Colonic mucosa (tissue), 4 donors: Measurements from ENCODE around the gene BIN1. TPM values are rescaled to one million over a fixed set of nuclear protein-coding genes. Genes with fewer than 3 reads are reported as not detected.
A peak's percentile ranks its signal among the peaks of the same experiment; 100 is the strongest.

ENCODE experiments used
- DNase-seq: peaks from one replicate; pipeline ENCODE4 v3.0.0-alpha.2; 2020
- H3K27ac ChIP-seq: fragments of 200-600 bp; one replicate; pipeline ENCODE4 v1.8.0; 2021
- H3K27me3 ChIP-seq: fragments of 200-600 bp; one replicate; pipeline ENCODE4 v1.8.0; 2021
- H3K36me3 ChIP-seq: fragments of 200-600 bp; one replicate; pipeline ENCODE4 v1.8.0; 2021
- H3K4me1 ChIP-seq: fragments of 200-600 bp; one replicate; pipeline ENCODE4 v1.8.0; 2021; ENCODE audit warnings: mild to moderate bottlenecking
- H3K4me3 ChIP-seq: fragments of 200-600 bp; one replicate; pipeline ENCODE4 v1.8.0; 2021
- H3K9ac ChIP-seq, 2 donors: one replicate each; pipeline ENCODE4 v1.7.0; 2013; ENCODE audit warnings: control low read depth in 2 of 2, low read depth in 2 of 2, low read length in 2 of 2
- H3K9me3 ChIP-seq: fragments of 200-600 bp; one replicate; pipeline ENCODE4 v1.8.0; 2021
- CTCF ChIP-seq: fragments of 200-600 bp; IDR thresholded peaks from one replicate; pipeline ENCODE4 v1.8.0; 2022; ENCODE audit warnings: antibody characterized with exemption, mild to moderate bottlenecking
- intact Hi-C: fragments of 100-400 bp; cut with DNase I; formaldehyde crosslinking; loops from one replicate; pipeline ENCODE4 v1.14.1; 2022
- total RNA-seq, 2 donors: library from RNA; stranded (reverse); fragmentation: NEBNext Ultra II Directional in 1 of 2; extraction: Animal tissue kit (Norgen Biotek cat#: 25700) in 1 of 2; gene quantifications; one replicate each; pipeline ENCODE4 v1.2.1, GENCODE V29; 2021
- donor health status: healthy.
- donor health status: DM: no; HTN: no; CAD: no.
- donor health status: DM: no; HTN: no; CAD: no.

Gene BIN1
- total RNA-seq, 2 donors from 2014 or later: 38.5 to 60.8 TPM

GRCh38 chr2:127047716-127048617 is 59.0 kb downstream of the BIN1 start:
- Histone ChIP-seq H3K27me3 (no peaks in the 10 kb centered on the region), H3K4me1 (no peaks in the 10 kb centered on the region), H3K36me3 (no peaks in the 10 kb centered on the region), H3K27ac (no peak overlapping the region), H3K9ac (no peak overlapping the region), H3K9me3 (no peaks in the 10 kb centered on the region), H3K4me3 (no peak overlapping the region)
- intact Hi-C loops: no loop called here
- TF ChIP-seq CTCF: no peak
- peak; percentile 16 for DNase-seq

- H3K9ac ChIP-seq: no peak overlapping the region
- no peak overlapping the region for H3K4me3 ChIP-seq
- H3K27me3 ChIP-seq: no peaks in the 10 kb centered on the region
- no peak overlapping the region for H3K27ac ChIP-seq
- no peaks in the 10 kb centered on the region for H3K36me3 ChIP-seq
- H3K9me3 ChIP-seq: no peaks in the 10 kb centered on the region
- DNase-seq: no peak
- TF ChIP-seq CTCF: no peak
- H3K4me1 ChIP-seq: no peaks in the 10 kb centered on the region
- intact Hi-C loops: no loop called here
Measured at GRCh38 chr2:127047054-127047453, 59.9 kb downstream of the BIN1 start.

GRCh38 chr2:127046579-127046978 is 60.4 kb downstream of the BIN1 start:
- no peak for TF ChIP-seq CTCF
- H3K36me3 ChIP-seq: no peaks in the 10 kb centered on the region
- DNase-seq: peak; percentile 18
- H3K4me1 ChIP-seq: no peaks in the 10 kb centered on the region
- H3K4me3 ChIP-seq: no peak overlapping the region
- no peaks in the 10 kb centered on the region for H3K9me3 ChIP-seq
- intact Hi-C loops: no loop called here
- H3K27me3 ChIP-seq: no peaks in the 10 kb centered on the region
- H3K27ac ChIP-seq: no peak overlapping the region
- H3K9ac ChIP-seq: no peak overlapping the region

- Histone ChIP-seq H3K9me3 (no peaks in the 10 kb centered on the region), H3K4me1 (no peaks in the 10 kb centered on the region), H3K27me3 (no peaks in the 10 kb centered on the region), H3K36me3 (no peaks in the 10 kb centered on the region), H3K9ac (no peak overlapping the region), H3K27ac (no peak overlapping the region), H3K4me3 (no peak overlapping the region)
- no peak for TF ChIP-seq CTCF
- intact Hi-C loops: no loop called here
- peak; percentile 16 for DNase-seq
Measured at GRCh38 chr2:127045792-127046501, 61.0 kb downstream of the BIN1 start.

- Histone ChIP-seq H3K27me3 (no peaks in the 10 kb centered on the region), H3K9me3 (no peaks in the 10 kb centered on the region), H3K4me3 (no peak overlapping the region), H3K36me3 (no peaks in the 10 kb centered on the region), H3K27ac (no peak overlapping the region), H3K9ac (no peak overlapping the region), H3K4me1 (no peaks in the 10 kb centered on the region)
- DNase-seq: no peak
- TF ChIP-seq CTCF: no peak
- intact Hi-C loops: no loop called here
Measured at GRCh38 chr2:127044977-127045661, 61.8 kb downstream of the BIN1 start.
